Nephron progenitor cell (in vitro differentiated cells): ENCODE measurements around the gene PRICKLE1.

Experiments used
- DNase-seq: peaks from one replicate; pipeline ENCODE4 v3.0.0; 2021
- H3K27ac Mint-ChIP-seq: 2 replicates; pipeline ENCODE4 v1.8.0; 2021; ENCODE audit warnings: mild to moderate bottlenecking, moderate library complexity, mixed read lengths
- H3K27me3 Mint-ChIP-seq: 2 replicates; pipeline ENCODE4 v1.8.0; 2021; ENCODE audit warnings: mild to moderate bottlenecking, low read depth, mixed read lengths; ENCODE audit not compliant: poor library complexity
- H3K36me3 Mint-ChIP-seq: 2 replicates; pipeline ENCODE4 v1.8.0; 2021; ENCODE audit warnings: low read depth, mixed read lengths
- H3K4me1 Mint-ChIP-seq: 2 replicates; pipeline ENCODE4 v1.8.0; 2021; ENCODE audit warnings: mixed read lengths
- H3K4me3 Mint-ChIP-seq: 2 replicates; pipeline ENCODE4 v1.8.0; 2021; ENCODE audit warnings: mild to moderate bottlenecking, moderate library complexity, mixed read lengths
- H3K9me3 Mint-ChIP-seq: 2 replicates; pipeline ENCODE4 v1.8.0; 2021; ENCODE audit warnings: mild to moderate bottlenecking, moderate library complexity, mixed read lengths
- CTCF ChIP-seq: fragments of 200-600 bp; sonication (generic); IDR thresholded peaks from 2 replicates; pipeline ENCODE4 v1.5.0; 2021; ENCODE audit warnings: antibody characterized with exemption

PRICKLE1 gene

GRCh38 chr12:42603246-42603990, 13.9 kb upstream of the PRICKLE1 start:
- H3K36me3 Mint-ChIP-seq, result no peaks in the 10 kb centered on the region
- H3K4me1 Mint-ChIP-seq, result peaks cover 30% of the 10 kb centered on the region
- TF ChIP-seq CTCF, result no peak
- peaks cover 5% of the 10 kb centered on the region for H3K9me3 Mint-ChIP-seq
- DNase-seq, result no peak
- no peaks in the 10 kb centered on the region for H3K27me3 Mint-ChIP-seq
- no peak overlapping the region for H3K4me3 Mint-ChIP-seq
- H3K27ac Mint-ChIP-seq, result no peak overlapping the region

GRCh38 chr12:42593874-42594273, 4.3 kb upstream of the PRICKLE1 start:
- no peak for DNase-seq
- H3K27ac Mint-ChIP-seq, result no peak overlapping the region
- no peaks in the 10 kb centered on the region for H3K36me3 Mint-ChIP-seq
- no peak for TF ChIP-seq CTCF
- peaks cover 13% of the 10 kb centered on the region for H3K4me1 Mint-ChIP-seq
- H3K27me3 Mint-ChIP-seq, result peaks cover 2% of the 10 kb centered on the region
- peaks cover 4% of the 10 kb centered on the region for H3K9me3 Mint-ChIP-seq
- no peak overlapping the region for H3K4me3 Mint-ChIP-seq

GRCh38 chr12:42590330-42590934, 886 bp upstream of the PRICKLE1 start:
- peaks cover 40% of the 10 kb centered on the region for H3K4me1 Mint-ChIP-seq
- H3K27ac Mint-ChIP-seq, result peak overlapping the region; percentile 45
- peak overlapping the region; percentile 88 for H3K4me3 Mint-ChIP-seq
- TF ChIP-seq CTCF, result no peak
- peaks cover 4% of the 10 kb centered on the region for H3K9me3 Mint-ChIP-seq
- no peaks in the 10 kb centered on the region for H3K36me3 Mint-ChIP-seq
- H3K27me3 Mint-ChIP-seq, result peaks cover 7% of the 10 kb centered on the region
- peak; percentile 39 for DNase-seq

- Mint-ChIP-seq H3K27ac (peak overlapping the region; percentile 70), H3K4me3 (peak overlapping the region; percentile 91), H3K4me1 (peaks cover 57% of the 10 kb centered on the region), H3K9me3 (no peaks in the 10 kb centered on the region), H3K36me3 (no peaks in the 10 kb centered on the region), H3K27me3 (peaks cover 9% of the 10 kb centered on the region)
- peak; percentile 65 for DNase-seq
- TF ChIP-seq CTCF, result peak; percentile 53
Measured at GRCh38 chr12:42588524-42589464, 752 bp downstream of the PRICKLE1 start.

- DNase-seq, result peak; percentile 19
- Mint-ChIP-seq H3K9me3 (no peaks in the 10 kb centered on the region), H3K36me3 (no peaks in the 10 kb centered on the region), H3K4me1 (peaks cover 60% of the 10 kb centered on the region), H3K27ac (peak overlapping the region; percentile 88), H3K4me3 (peak overlapping the region; percentile 91), H3K27me3 (peaks cover 9% of the 10 kb centered on the region)
- TF ChIP-seq CTCF, result no peak
Measured at GRCh38 chr12:42587601-42588523, 1.7 kb downstream of the PRICKLE1 start.
